ENCODE measurements around the gene MGLL. TPM values are rescaled to one million over a fixed set of nuclear protein-coding genes. Genes with fewer than 3 reads are reported as not detected.

Gene MGLL
- polyA plus RNA-seq, 3 donors = 21.7 to 137 (median 72.9) TPM

- 78 to 84% (median 79%) methylated on average over 12 of the region's 12 CpGs for WGBS, 3 donors
Measured at GRCh38 chr3:127739347-127740135, 82.8 kb downstream of the MGLL start.

GRCh38 chr3:127738192-127738840, 84.0 kb downstream of the MGLL start:
- no peak overlapping the region for H3K27ac ChIP-seq (ENCODE audit: low read depth, low read length)
- WGBS, 3 donors = 83 to 87% (median 84%) methylated on average over 8 of the region's 8 CpGs

More at GRCh38 chr3:127739347-127740135, 82.8 kb downstream of the MGLL start:
- no peak overlapping the region for H3K27ac ChIP-seq (ENCODE audit: low read depth, low read length)

DNA sequence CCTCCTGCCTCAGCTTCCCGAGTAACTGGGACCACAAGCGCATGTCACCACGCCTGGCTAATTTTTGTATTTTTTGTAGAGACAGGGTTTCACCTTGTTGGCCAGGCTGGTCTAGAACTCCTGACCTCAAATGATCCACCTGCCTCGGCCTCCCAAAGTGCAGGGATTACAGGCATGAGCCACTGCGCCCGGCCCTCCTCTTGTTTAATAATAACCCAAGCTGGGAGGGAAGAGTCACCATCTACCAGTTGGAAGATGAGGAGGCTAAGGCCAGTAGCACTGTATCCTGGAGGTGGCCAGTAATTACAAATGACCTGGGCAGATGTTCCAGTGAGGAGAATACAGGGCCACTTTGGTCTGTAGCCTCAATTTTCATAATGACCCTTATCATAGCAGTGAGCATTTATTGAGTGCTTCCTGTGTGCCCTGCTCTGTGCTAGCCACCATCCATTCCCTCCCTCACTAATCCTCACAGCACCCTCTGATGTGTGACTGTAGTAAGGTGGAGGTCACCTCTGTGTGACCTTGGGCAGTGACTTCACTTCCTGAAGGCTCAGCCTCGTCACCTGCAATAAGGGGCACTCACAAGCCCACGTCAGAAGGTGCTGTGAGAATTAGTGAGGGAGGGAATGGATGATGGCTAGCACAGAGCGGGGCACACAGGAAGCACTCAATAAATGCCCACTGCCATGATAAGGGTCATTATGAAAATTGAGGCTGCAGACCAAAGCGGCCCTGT, 85.3 kb downstream of the MGLL start:
- WGBS, 3 donors = 88 to 91% (median 91%) methylated on average over 10 of the region's 10 CpGs

DNA sequence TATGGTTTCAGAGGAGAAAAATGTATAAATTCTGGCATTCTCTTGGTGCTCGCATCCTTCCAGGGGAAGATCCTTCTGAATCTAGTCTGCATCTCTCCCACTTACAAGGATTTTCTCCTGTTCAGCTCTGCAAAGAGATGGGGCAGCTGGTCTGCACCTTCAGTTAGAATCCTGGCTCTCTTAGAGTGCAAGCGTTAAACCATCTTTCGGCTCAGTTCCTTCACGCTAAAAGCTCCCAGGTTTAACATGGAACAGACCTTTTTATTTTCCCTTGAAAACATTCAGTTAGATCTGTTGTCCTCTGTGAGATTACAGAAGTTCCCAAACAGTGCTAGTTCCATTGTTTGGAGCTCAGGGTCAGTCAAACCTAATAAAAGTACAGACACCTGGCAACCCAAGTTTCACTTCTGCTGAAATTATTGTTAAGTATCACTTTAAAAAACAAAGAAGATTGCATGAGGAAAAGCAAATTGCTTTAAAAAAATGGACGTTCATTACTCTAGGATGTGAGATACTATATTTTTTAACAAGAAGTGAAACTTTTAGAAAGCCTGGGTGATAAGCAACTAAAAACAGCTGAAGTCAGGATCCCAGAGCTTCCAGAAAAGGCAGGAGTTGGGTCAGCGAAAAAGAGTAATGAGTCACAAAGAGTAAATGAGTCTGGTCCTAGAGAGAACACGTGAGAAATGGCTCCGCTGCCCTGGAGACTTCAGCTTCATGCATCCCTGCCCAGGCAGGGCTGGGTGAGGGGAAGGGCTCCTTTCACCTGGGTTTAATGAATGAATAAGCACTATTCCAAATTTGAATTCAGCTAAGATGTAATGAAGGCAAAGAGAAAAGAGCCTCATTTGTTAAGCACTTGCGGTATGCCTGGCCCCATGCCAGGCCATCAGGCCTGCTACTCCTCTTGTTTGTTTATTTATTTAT, 86.3 kb downstream of the MGLL start:
- H3K27ac ChIP-seq (ENCODE audit: low read depth, low read length) = no peak overlapping the region
- 46 to 62% (median 52%) methylated on average over 9 of the region's 9 CpGs for WGBS, 3 donors

More for the DNA sequence above, 85.3 kb downstream of the MGLL start:
- no peak overlapping the region for H3K27ac ChIP-seq (ENCODE audit: low read depth, low read length)

GRCh38 chr3:127734754-127735473, 87.4 kb downstream of the MGLL start:
- 22 to 61% (median 24%) methylated on average over 8 of the region's 8 CpGs for WGBS, 3 donors
- no peak overlapping the region for H3K27ac ChIP-seq (ENCODE audit: low read depth, low read length)

DNA sequence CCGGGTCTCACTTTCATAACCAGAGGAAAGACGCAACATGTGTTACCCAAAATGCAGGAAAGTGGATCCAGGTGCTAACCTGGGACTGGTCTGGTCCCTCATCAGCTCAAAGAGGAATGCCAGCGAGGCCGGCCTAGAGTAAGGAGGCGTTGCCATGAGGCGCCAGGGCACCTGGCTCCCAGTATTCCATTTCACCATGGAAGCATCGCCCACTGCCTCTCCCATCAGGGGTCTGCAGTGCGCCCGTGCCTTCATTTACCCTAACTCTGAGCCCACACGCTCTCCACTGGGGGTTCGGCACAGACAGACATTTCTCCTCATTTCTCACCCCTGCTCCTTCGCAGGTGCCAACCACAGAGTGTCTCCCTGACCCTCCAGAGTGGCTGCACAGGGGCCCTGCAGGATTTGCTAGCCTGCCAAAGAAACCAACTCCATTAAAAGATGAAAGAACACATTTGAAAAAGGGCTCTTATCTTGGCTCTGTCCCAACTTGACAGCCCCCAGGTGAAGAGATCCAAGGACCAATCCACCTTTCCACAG, 88.1 kb downstream of the MGLL start:
- no peak overlapping the region for H3K27ac ChIP-seq (ENCODE audit: low read depth, low read length)
- WGBS, 3 donors = 93 to 94% (median 93%) methylated on average over 12 of the region's 12 CpGs

DNA sequence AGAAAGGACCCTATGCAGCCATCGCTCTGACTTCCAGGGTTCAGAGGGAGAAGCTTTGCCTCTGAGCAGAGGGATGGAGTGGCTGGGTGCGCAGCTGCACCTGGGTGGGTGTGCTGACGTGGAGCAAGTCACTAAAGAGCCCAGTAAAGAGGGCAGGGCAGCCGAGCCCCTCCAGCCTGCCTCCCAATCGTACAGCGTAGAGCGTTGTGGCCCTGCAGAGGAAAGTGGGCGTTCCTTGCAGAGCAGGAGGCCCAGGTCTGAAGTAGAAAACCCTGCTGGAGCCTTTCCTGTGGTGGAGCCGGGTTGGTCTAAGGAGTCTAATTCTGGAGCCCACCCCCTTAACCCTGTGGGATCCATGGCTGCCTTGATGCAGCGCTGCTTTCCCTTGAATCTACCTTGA, 88.5 kb downstream of the MGLL start:
- H3K27ac ChIP-seq (ENCODE audit: low read depth, low read length) = no peak overlapping the region

DNA sequence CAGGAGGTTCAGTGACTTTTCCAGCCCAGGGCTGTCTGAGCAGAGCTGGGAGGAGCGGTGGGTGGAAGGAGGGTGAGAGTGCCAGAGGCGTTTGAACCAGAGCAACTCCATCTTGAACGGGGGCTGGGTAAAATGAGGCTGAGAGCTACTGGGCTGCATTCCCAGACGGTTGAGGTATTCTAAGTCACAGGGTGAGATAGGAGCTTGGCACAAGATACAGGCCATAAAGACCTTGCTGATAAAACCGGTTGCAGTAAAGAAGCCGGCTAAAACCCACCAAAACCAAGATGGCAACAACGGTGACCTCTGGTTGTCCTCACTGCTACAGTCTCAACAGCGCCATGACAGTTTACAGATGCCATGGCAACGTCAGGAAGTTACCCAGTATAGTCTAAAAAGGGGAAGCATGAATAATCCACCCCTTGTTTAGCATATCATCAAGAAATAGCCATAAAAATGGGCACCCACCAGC, 89.4 kb downstream of the MGLL start:
- 77 to 88% (median 87%) methylated on average over 9 of the region's 9 CpGs for WGBS, 3 donors
- H3K27ac ChIP-seq (ENCODE audit: low read depth, low read length) = no peak overlapping the region

More for the DNA sequence above, 88.5 kb downstream of the MGLL start:
- WGBS, 3 donors = 86 to 94% (median 92%) methylated on average over 10 of the region's 10 CpGs

- H3K27ac ChIP-seq (ENCODE audit: low read depth, low read length) = no peak overlapping the region
- WGBS, 3 donors = 63 to 90% (median 84%) methylated on average over 4 of the region's 4 CpGs
Measured at GRCh38 chr3:127732303-127732702, 90.0 kb downstream of the MGLL start.

DNA sequence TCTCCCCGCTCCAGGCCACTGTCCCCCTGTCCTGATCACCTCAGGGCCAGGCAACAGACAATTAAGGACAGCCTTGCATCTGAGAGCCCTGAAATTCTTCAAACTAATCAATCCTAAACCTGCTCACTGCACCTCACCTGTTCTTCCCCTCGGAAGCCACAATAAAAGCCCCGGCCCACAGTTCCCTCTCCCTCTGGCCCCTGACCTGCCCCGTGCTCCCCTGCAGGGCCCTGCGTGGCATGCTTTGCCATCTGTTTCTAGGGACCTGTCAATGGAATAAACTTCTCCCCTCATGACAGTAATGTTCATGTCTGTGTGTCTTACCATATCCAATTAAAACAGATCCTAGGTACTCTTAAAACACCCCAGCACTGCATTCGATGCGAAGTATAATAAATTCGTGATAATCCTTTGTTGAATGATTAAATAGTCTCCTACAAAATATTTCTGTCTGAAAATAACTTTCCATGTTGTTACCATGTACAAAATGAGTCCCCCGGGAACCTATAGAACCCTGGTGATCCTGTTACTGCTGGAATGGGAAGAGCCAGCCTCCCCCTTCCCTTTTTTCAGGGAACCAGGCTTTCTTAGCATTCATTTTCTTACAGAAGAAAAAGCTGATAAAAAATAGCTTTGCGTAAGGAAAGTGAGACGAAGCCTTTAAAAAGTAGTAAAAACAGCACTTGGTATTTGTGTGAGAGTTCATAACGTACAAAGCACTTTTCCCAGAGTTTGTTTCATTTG, 90.6 kb downstream of the MGLL start:
- WGBS, 3 donors = 71 to 84% (median 82%) methylated on average over 12 of the region's 12 CpGs

DNA sequence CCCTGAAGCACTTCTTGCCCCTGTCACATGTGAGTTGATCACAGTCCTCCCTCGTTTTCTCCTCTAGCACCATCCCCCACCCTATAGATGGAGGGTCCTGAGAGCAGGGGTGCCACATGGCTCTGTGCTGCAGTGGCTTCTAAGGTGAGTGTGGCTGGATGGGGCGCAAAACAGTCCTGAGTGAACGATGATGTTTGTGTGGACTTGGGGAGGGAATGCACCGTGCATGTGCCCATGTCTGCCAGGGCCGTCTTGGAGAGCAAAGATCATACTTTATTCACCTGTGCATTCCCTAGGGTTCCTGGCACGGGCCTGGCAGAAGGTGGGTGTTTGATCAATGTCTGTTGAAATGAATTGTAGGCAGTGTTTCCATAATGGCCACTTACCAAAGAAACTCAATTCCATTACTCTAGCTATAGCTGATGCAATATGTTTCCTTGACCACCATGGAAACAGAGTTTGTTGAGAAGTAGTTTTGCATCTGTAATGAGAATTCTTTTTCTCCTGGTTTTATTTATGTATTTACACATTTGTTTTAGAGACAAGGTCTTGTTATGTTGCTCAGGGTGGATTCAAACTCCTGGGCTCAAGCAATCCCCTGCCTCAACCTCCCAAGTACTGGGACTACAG, 91.5 kb downstream of the MGLL start:
- 58 to 94% (median 91%) methylated on average over 6 of the region's 6 CpGs for WGBS, 3 donors
- no peak overlapping the region for H3K27ac ChIP-seq (ENCODE audit: low read depth, low read length)

More for the DNA sequence above, 90.6 kb downstream of the MGLL start:
- H3K27ac ChIP-seq (ENCODE audit: low read depth, low read length) = no peak overlapping the region

GRCh38 chr3:127730171-127730570, 92.1 kb downstream of the MGLL start:
- H3K27ac ChIP-seq (ENCODE audit: low read depth, low read length) = no peak overlapping the region
- 83 to 89% (median 89%) methylated on average over 8 of the region's 8 CpGs for WGBS, 3 donors

GRCh38 chr3:127729556-127730056, 92.7 kb downstream of the MGLL start:
- H3K27ac ChIP-seq (ENCODE audit: low read depth, low read length) = no peak overlapping the region
- WGBS, 3 donors = 65 to 87% (median 71%) methylated on average over 4 of the region's 4 CpGs

GRCh38 chr3:127728417-127729015, 93.8 kb downstream of the MGLL start:
- H3K27ac ChIP-seq (ENCODE audit: low read depth, low read length) = no peak overlapping the region
- WGBS, 3 donors = 69 to 79% (median 75%) methylated on average over 7 of the region's 7 CpGs

- WGBS, 3 donors = 73 to 79% (median 75%) methylated on average over 3 of the region's 3 CpGs
- no peak overlapping the region for H3K27ac ChIP-seq (ENCODE audit: low read depth, low read length)
Measured at GRCh38 chr3:127726894-127727293, 95.4 kb downstream of the MGLL start.

Data from adipose tissue (tissue), 3 donors.